HG03460 (cell line): Measurements from ENCODE around the gene YY1AP1.
"Not testable (repeated sequence)": the region's sequence is repeated elsewhere in the genome, so short reads cannot be mapped to it uniquely, and the experiment has no call there.

Source experiments
- ATAC-seq: cut with Tn5 transposase; IDR thresholded peaks from one replicate; pipeline ENCODE4 v1.9.1; 2021; ENCODE audit not compliant: unreplicated experiment

Gene YY1AP1

DNA sequence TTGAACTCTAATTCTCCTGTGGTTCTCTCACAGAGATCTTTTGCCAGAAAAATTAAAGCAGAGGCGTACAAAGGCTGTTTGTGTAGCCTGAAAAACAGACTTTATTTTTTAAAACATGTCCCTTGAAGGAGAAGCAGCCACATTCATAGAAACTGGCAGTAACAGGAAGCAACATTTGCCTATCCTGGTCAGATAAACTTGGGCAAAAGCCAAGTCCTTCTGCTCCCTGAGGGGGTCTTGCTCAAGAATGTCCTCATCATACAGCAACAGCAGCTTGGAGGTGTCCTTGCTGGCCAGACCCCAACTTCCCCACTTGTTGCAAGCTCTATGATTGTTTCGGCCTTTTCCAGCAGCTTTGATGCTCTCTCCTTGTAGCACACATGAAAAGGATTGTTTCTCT is 42.3 kb downstream of the YY1AP1 start:
- ATAC-seq, result no peak

- ATAC-seq, result no peak
Measured at GRCh38 chr1:155645648-155646047, 42.9 kb downstream of the YY1AP1 start.

GRCh38 chr1:155645034-155645598 is 43.5 kb downstream of the YY1AP1 start:
- ATAC-seq, result no peak

DNA sequence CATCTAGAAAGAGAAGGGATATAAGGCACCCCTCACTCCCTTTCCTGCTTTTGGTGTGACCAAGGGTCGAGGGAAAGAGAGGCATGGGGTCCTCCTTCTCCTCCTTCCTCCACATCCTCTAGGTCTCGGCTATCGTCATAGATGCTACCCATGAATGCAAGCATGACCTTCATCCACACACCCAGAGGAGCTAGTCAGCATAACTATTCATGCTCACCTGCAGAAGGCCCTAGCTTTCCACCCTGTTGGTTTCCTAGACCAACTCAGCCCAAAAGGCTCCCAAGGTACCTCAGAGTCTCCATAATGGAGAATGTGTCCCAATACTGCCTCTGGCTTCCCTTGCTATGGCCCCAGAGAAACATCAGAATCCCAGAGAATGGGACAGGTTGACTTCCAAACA is 45.3 kb downstream of the YY1AP1 start:
- no peak for ATAC-seq

DNA sequence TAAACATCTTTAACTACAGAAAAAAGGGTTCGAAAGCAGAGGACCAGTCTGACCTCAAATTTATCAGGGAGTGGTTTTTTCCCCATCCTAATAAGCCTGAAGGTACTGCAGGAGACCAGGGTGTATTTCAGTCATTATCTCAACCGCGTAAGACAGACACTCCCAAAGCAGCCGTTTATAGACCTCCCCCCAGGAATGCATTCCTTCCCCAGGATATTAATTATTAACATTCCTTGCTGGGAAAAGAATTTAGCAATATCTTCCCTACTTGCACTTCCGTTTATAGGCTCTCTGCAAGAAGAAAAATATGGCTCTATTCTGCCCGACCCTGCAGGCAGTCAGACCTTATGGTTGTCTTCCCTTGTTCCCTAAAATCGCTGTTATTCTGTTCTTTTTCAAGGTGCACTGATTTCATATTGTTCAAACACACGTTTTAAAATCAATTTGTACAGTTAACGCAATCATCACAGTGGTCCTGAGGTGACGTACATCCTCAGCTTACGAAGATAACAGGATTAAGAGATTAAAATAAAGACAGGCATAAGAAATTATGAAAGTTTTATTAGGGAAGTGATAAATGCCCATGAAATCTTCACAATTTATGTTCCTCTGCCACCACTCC is 45.9 kb downstream of the YY1AP1 start:
- ATAC-seq, result not testable (repeated sequence)

GRCh38 chr1:155640367-155640766 is 48.2 kb downstream of the YY1AP1 start:
- no peak for ATAC-seq

DNA sequence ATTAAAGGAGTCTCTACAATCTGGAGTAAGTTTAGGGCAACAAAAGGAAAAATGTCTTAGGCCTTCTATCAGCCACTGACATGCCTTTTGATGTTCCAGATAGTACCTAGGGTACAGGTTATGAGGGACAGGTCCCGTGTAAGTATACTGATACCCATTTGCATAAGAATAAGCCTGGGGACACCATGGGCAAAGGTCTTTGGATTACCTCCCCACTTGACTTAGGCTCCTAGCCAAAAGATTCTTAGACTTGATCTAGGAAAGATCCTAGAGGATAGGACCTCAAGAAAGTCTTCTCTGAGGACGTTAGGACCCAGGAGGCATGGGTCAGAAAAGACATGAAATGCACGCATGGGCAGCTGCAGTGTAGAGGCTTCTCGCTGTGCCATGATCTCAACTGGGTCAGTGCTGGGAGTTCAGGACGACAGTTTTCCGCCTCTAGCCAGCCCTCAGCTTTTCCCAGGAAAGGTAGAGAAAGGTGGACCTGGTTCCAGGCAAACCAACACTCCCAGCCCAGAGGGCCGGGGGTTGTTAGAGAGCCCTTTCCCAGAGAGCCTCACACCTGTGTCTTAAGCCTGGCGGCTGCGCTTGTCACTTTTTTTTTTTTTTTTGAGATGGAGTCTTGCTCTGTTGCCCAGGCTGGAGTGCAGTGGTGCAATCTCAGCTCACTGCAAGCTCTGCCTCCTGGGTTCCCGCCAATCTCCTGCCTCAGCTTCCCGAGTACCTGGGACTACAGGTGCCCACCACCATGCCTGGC is 52.0 kb downstream of the YY1AP1 start:
- ATAC-seq, result no peak

DNA sequence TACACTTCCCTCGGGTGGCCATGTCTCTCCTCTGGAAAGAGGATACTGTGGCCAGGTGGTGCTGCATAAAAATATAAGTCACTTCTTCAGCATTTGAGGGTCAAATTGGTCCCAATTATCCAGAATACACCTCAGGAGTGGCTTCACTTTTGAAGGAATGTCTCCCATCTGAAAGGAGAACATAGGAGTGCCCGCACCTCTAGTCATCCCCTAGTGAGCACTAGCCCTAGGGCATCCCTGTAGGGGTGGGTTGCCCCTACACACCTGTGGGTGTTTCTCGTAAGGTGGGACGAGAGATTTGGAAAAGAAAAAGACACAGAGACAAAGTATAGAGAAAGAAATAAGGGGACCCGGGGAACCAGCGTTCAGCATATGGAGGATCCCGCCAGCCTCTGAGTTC is 62.1 kb downstream of the YY1AP1 start:
- ATAC-seq, result not testable (repeated sequence)

DNA sequence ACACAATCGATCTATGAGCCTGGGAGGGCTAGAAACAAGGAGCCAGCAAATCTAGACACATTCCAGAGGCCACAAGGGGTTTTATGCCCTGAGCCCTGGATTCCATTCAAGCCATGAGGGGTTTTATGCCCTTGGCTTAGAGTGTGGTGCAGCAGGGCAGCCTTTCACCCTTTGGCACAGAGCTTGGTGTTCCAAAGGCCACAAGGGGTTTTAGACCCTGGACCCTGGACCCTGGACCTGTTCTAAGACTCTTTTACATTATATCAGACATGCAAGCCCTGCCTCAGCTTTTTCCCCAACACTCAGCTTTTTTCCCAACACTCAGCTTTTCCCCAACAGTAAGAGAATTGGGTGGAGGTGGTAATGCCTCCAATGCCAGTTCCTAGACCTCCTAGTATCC is 65.2 kb downstream of the YY1AP1 start:
- ATAC-seq, result no peak

GRCh38 chr1:155622191-155622590 is 66.4 kb downstream of the YY1AP1 start:
- no peak for ATAC-seq

GRCh38 chr1:155613226-155613625 is 75.3 kb downstream of the YY1AP1 start:
- not testable (repeated sequence) for ATAC-seq

- ATAC-seq, result peak; percentile 18
Measured at GRCh38 chr1:155610257-155610647, 78.3 kb downstream of the YY1AP1 start.

GRCh38 chr1:155609515-155610256 is 78.9 kb downstream of the YY1AP1 start, which contains the start of gene MSTO1:
TSS of gene MSTO1 (plus strand) at chr1:155610218. CDS start at chr1:155610249, 31 bp downstream.
- ATAC-seq, result peak; percentile 87
